K562 (cell line): ENCODE results near the gene KCNAB2. TPM values are rescaled to one million over a fixed set of nuclear protein-coding genes. Genes with fewer than 3 reads are reported as not detected.

Experiments
- ATAC-seq: fragments of 200-7000 bp; cut with Tn5 transposase; 3 replicates; pipeline ENCODE4 v1.9.1; 2020; ENCODE audit warnings: moderate library complexity
- BruUV-seq: library from RNA; stranded (reverse); fragments of 400-500 nt; replicated peaks from 2 replicates; lab custom pipeline; 2021; lab: Mats Ljungman, UMichigan
- CTCF ChIA-PET: fragments of 300-600 bp; formaldehyde crosslinking; extraction: SDS; loops from one replicate; lab custom pipeline; 2021; ENCODE audit warnings: low intra/inter-chr PET ratio; lab: Yijun Ruan, JAX
- POLR2A ChIA-PET: fragments of 300-600, 350-650 bp; sonication (Branson Sonifier 250); formaldehyde crosslinking; extraction: SDS; loops from one replicate; lab custom pipeline; 2021; ENCODE audit warnings: antibody characterized with exemption, inconsistent platforms; lab: Yijun Ruan, JAX
- DNase-seq, 4 experiments: peaks; one replicate each; pipeline versions ENCODE4 v3.0.0 to v3.0.0-alpha.2; 2011 to 2018; ENCODE audit warnings: low spot score in 3 of 4, mixed read lengths in 3 of 4; ENCODE audit errors: extremely low read depth in 1 of 4
- FAIRE-seq: peaks from 2 replicates; lab custom pipeline; 2011; peaks lifted over from hg19 to GRCh38; lab: Jason Lieb, UNC
- H2AFZ ChIP-seq: 2 replicates; pipeline ENCODE4 v1.6.0; 2011; ENCODE audit warnings: low read depth, low read length, control low read depth, inconsistent platforms
- H3K27ac ChIP-seq: fragments of 200-600 bp; 3 replicates; pipeline ENCODE4 v1.8.0; 2011; ENCODE audit warnings: low read depth, mild to moderate bottlenecking, control low read depth, inconsistent platforms, low read length, moderate library complexity, mixed read lengths; ENCODE audit errors: extremely low read depth
- H3K27me3 ChIP-seq, 2 experiments: fragments of 300-600 bp in 1 of 2; 2 replicates in 1 of 2; 3 replicates in 1 of 2; pipeline versions ENCODE4 v1.6.0 to v1.8.0; 2011; ENCODE audit warnings: inconsistent platforms in 2 of 2, low read length in 2 of 2, mild to moderate bottlenecking in 1 of 2, mixed read lengths in 1 of 2, moderate library complexity in 1 of 2; ENCODE audit not compliant: control insufficient read depth in 2 of 2, insufficient read depth in 2 of 2
- H3K36me3 ChIP-seq: fragments of 300-600 bp; 3 replicates; pipeline ENCODE4 v1.8.0; 2011; ENCODE audit warnings: mild to moderate bottlenecking, low read length, inconsistent platforms; ENCODE audit not compliant: control insufficient read depth, insufficient read depth
- H3K4me1 ChIP-seq, 2 experiments: fragments of 200-600 bp in 1 of 2; replicated peaks in 1 of 2; 2 replicates in 1 of 2; 3 replicates in 1 of 2; pipeline versions ENCODE4 v1.5.1 to v1.8.0; 2011; ENCODE audit warnings: inconsistent platforms in 2 of 2, low read length in 2 of 2, mild to moderate bottlenecking in 1 of 2, mixed read lengths in 1 of 2, moderate library complexity in 1 of 2; ENCODE audit not compliant: control insufficient read depth in 2 of 2, insufficient read depth in 2 of 2
- H3K4me2 ChIP-seq: 2 replicates; pipeline ENCODE4 v1.6.1; 2011; ENCODE audit warnings: low read length, control low read depth, inconsistent platforms, mixed read lengths; ENCODE audit not compliant: insufficient read depth
- H3K4me3 ChIP-seq: fragments of 200-600 bp; sonication (generic), shearing (Covaris generic); 2 replicates; pipeline ENCODE4 v1.5.1; 2016; ENCODE audit warnings: control low read depth, inconsistent platforms
- H3K79me2 ChIP-seq: fragments of 200-600 bp; 3 replicates; pipeline ENCODE4 v1.8.0; 2011; ENCODE audit warnings: low read length, inconsistent platforms; ENCODE audit not compliant: control insufficient read depth, insufficient read depth
- H3K9ac ChIP-seq, 2 experiments: 2 replicates each; pipeline versions ENCODE4 v1.6.0 to v1.6.1; 2011; ENCODE audit warnings: low read depth in 2 of 2, low read length in 2 of 2, control low read depth in 1 of 2, inconsistent platforms in 1 of 2, mild to moderate bottlenecking in 1 of 2, mixed read lengths in 1 of 2; ENCODE audit not compliant: insufficient read depth in 1 of 2
- H3K9me1 ChIP-seq: one replicate; pipeline ENCODE4 v1.6.0; 2011; ENCODE audit warnings: inconsistent platforms, mild to moderate bottlenecking, low read length, moderate library complexity; ENCODE audit not compliant: control insufficient read depth, insufficient read depth
- H3K9me3 ChIP-seq: replicated peaks from 2 replicates; pipeline ENCODE4 v1.5.1; 2011; ENCODE audit warnings: low read depth, low read length, inconsistent platforms; ENCODE audit not compliant: control insufficient read depth, insufficient read depth
- H4K20me1 ChIP-seq: replicated peaks from 2 replicates; pipeline ENCODE4 v1.6.1; 2011; ENCODE audit warnings: low read length, inconsistent platforms, mixed read lengths; ENCODE audit not compliant: control insufficient read depth, insufficient read depth
- BRD9 ChIP-seq: fragments of 450-650 bp; IDR thresholded peaks from 2 replicates; pipeline ENCODE4 v1.6.1; 2018; ENCODE audit warnings: low read depth; ENCODE audit not compliant: partially characterized antibody
- ERF ChIP-seq: fragments of 450-650 bp; formaldehyde crosslinking; IDR thresholded peaks from 2 replicates; pipeline ENCODE4 v1.4.0; 2020; ENCODE audit warnings: mild to moderate bottlenecking, mixed read lengths
- EZH2 ChIP-seq: IDR thresholded peaks from 2 replicates; pipeline ENCODE4 v1.6.1; 2012; ENCODE audit warnings: low read depth, mild to moderate bottlenecking, inconsistent platforms, low read length, borderline replicate concordance
- L3MBTL2 ChIP-seq: fragments of 450-650 bp; IDR thresholded peaks from 2 replicates; pipeline ENCODE4 v1.6.1; 2016; ENCODE audit warnings: mild to moderate bottlenecking, moderate library complexity
- ZFP36 ChIP-seq: fragments of 150-350 bp; IDR thresholded peaks from 2 replicates; pipeline ENCODE4 v1.6.1; 2018; ENCODE audit warnings: low read length, low read depth; ENCODE audit not compliant: partially characterized antibody
- WGBS: fragments of 100-300 bp; shearing (Covaris generic); methylation state at CpG from one replicate; pipeline ENCODE4 v1.1.6; 2016; ENCODE audit warnings: low coverage, mixed read lengths; ENCODE audit not compliant: insufficient coverage; ENCODE audit errors: missing lambda C conversion rate; 5-methylcytosine and 5-hydroxymethylcytosine counted together
- in situ Hi-C: fragments of 300-500 bp; cut with MboI; formaldehyde crosslinking; loops from 4 replicates; pipeline ENCODE4 v1.15.0; 2018; ENCODE audit warnings: inconsistent platforms, mixed read lengths
- intact Hi-C: fragments of 100-400 bp; cut with micrococcal nuclease; formaldehyde crosslinking; loops from 2 replicates; pipeline ENCODE4 v1.14.2; 2022
- polyA plus RNA-seq, 8 experiments: library from polyadenylated mRNA; depleted of rRNA in 4 of 8; stranded (reverse) in 5 of 8; unstranded in 3 of 8; fragments of >200 nt; fragmentation: Nextera tagmentation in 2 of 8; fragmentation: Illumina TruSeq in 1 of 8; extraction: Ambion mirVana in 2 of 8; extraction: Trizol in 1 of 8; gene quantifications; 2 replicates each; pipeline versions ENCODE4 v1.2.1 to v1.2.3, GENCODE V29; 2011 to 2014; ENCODE audit warnings: inconsistent platforms in 1 of 8, missing spikeins in 1 of 8
- total RNA-seq, 7 experiments: library from RNA; depleted of rRNA in 6 of 7; stranded (reverse); fragments of >200 nt in 6 of 7; fragmentation: Illumina TruSeq in 2 of 7; extraction: Trizol in 2 of 7; gene quantifications; 2 replicates each; pipeline versions ENCODE4 v1.2.1 to v1.2.3, GENCODE V29; 2011 to 2021; ENCODE audit warnings: low replicate concordance in 1 of 7
- TF ChIP-seq, protein P1 (sequence below): IDR thresholded peaks from 2 replicates; pipeline ENCODE4 v1.6.1; 2011; ENCODE audit warnings: borderline replicate concordance, low read depth, mild to moderate bottlenecking, moderate library complexity, low read length; ENCODE audit not compliant: insufficient read depth, poor library complexity, severe bottlenecking
- TF ChIP-seq, protein P2 (sequence below), 2 experiments: fragments of 450-650 bp; formaldehyde crosslinking in 1 of 2; IDR thresholded peaks; 2 replicates each; pipeline versions ENCODE4 v1.4.0 to v1.6.1; 2014 to 2020; ENCODE audit warnings: mild to moderate bottlenecking in 2 of 2, borderline replicate concordance in 1 of 2, low read depth in 1 of 2
- TF ChIP-seq, protein P3 (sequence below), 3 experiments: IDR thresholded peaks in 2 of 3; conservative IDR thresholded peaks in 1 of 3; 2 replicates each; pipeline ENCODE4 v1.5.1; 2011 to 2012; ENCODE audit warnings: low read length in 3 of 3, mild to moderate bottlenecking in 3 of 3, control low read depth in 2 of 3, improper control_type of control experiment in 1 of 3, inconsistent platforms in 1 of 3, low read depth in 1 of 3, mixed read lengths in 1 of 3, moderate library complexity in 1 of 3; ENCODE audit not compliant: insufficient read depth in 2 of 3

The KCNAB2 gene
- total and polyA plus RNA-seq, 9 of the 15 experiments (the other 6 are each of a cell fraction or from before 2014, with no cell fraction given), result 1.8 to 15.8 (median 7.1) TPM

DNA sequence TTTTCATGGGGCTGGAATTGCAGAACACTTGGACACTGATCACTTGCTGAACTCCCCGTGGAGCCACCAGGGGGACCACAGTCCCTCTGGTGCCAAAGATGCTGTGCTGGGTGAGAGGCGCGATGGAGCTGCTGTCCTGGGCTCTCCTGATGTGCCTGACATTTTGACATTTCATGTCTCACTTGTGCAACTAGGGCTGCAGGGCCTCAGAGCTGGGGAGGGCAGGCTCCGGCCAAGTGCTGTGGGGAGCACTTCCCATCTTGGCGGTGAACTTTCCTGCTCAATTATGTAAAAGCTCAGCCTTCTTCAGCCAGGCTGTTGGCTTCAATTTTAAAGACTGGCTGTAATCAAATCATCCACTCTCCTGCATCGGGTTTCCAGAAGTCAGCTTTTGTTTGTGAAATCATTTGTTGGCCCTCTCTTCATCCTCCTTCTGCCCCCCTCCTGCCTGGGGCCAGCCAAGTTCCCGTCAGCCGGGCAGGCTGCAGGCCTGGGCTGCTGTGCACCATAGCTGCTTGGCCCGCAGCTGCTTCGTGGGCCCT lies 36.8 kb downstream of the KCNAB2 start:
- peaks cover 50% of the 10 kb centered on the region for H4K20me1 ChIP-seq
- no TSS peak for BruUV-seq
- ChIA-PET POLR2A (interaction anchor here (0.7 to 1.9 kb wide), 9 partner anchors 8 to 48 kb away, joined by 3 to 7 read pairs (median 4); no protein-coding TSS in a partner anchor), CTCF (no interaction called here)
- H3K9me3 ChIP-seq, result no peaks in the 10 kb centered on the region
- FAIRE-seq (peak; percentile 80), DNase-seq (peak; percentile 52 to 65 (median 61)), ATAC-seq (peak; percentile 84)
- H2AFZ ChIP-seq, result no peak overlapping the region
- no peaks in the 10 kb centered on the region for H3K79me2 ChIP-seq
- no peaks in the 10 kb centered on the region for H3K9me1 ChIP-seq
- H3K27me3 ChIP-seq, result peaks cover 88 to 96% of the 10 kb centered on the region in 2 experiments
- no peak overlapping the region for H3K4me3 ChIP-seq
- no peak overlapping the region for H3K4me2 ChIP-seq
- intact Hi-C loops, result no loop called here
- in situ Hi-C loops, result no loop called here
- H3K9ac ChIP-seq, result no peak overlapping the region
- peaks cover 0 to 12% of the 10 kb centered on the region in 2 experiments; a peak in 1 of 5 replicates for H3K4me1 ChIP-seq
- WGBS, result 17% methylated on average over 10 of the region's 10 CpGs
- no peaks in the 10 kb centered on the region for H3K36me3 ChIP-seq
- H3K27ac ChIP-seq, result no peak overlapping the region
- TF ChIP-seq ERF (CRISPR knock-in tag), result no peak
- TF ChIP-seq, protein P1, sequence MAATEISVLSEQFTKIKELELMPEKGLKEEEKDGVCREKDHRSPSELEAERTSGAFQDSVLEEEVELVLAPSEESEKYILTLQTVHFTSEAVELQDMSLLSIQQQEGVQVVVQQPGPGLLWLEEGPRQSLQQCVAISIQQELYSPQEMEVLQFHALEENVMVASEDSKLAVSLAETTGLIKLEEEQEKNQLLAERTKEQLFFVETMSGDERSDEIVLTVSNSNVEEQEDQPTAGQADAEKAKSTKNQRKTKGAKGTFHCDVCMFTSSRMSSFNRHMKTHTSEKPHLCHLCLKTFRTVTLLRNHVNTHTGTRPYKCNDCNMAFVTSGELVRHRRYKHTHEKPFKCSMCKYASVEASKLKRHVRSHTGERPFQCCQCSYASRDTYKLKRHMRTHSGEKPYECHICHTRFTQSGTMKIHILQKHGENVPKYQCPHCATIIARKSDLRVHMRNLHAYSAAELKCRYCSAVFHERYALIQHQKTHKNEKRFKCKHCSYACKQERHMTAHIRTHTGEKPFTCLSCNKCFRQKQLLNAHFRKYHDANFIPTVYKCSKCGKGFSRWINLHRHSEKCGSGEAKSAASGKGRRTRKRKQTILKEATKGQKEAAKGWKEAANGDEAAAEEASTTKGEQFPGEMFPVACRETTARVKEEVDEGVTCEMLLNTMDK, result peak; percentile 93
- TF ChIP-seq, protein P2, sequence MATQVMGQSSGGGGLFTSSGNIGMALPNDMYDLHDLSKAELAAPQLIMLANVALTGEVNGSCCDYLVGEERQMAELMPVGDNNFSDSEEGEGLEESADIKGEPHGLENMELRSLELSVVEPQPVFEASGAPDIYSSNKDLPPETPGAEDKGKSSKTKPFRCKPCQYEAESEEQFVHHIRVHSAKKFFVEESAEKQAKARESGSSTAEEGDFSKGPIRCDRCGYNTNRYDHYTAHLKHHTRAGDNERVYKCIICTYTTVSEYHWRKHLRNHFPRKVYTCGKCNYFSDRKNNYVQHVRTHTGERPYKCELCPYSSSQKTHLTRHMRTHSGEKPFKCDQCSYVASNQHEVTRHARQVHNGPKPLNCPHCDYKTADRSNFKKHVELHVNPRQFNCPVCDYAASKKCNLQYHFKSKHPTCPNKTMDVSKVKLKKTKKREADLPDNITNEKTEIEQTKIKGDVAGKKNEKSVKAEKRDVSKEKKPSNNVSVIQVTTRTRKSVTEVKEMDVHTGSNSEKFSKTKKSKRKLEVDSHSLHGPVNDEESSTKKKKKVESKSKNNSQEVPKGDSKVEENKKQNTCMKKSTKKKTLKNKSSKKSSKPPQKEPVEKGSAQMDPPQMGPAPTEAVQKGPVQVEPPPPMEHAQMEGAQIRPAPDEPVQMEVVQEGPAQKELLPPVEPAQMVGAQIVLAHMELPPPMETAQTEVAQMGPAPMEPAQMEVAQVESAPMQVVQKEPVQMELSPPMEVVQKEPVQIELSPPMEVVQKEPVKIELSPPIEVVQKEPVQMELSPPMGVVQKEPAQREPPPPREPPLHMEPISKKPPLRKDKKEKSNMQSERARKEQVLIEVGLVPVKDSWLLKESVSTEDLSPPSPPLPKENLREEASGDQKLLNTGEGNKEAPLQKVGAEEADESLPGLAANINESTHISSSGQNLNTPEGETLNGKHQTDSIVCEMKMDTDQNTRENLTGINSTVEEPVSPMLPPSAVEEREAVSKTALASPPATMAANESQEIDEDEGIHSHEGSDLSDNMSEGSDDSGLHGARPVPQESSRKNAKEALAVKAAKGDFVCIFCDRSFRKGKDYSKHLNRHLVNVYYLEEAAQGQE (IDR thresholded peaks at IDR 0.05; ENCODE audit: borderline replicate concordance), result peak; percentile 49; the same call in 1 of the 2 replicates
- TF ChIP-seq, protein P2 (CRISPR knock-in tag; IDR thresholded peaks at IDR 0.05; ENCODE audit: low read depth), result no peak
- peak; percentile 12; the same call in 1 of the 2 replicates for TF ChIP-seq EZH2
- TF ChIP-seq, protein P3, sequence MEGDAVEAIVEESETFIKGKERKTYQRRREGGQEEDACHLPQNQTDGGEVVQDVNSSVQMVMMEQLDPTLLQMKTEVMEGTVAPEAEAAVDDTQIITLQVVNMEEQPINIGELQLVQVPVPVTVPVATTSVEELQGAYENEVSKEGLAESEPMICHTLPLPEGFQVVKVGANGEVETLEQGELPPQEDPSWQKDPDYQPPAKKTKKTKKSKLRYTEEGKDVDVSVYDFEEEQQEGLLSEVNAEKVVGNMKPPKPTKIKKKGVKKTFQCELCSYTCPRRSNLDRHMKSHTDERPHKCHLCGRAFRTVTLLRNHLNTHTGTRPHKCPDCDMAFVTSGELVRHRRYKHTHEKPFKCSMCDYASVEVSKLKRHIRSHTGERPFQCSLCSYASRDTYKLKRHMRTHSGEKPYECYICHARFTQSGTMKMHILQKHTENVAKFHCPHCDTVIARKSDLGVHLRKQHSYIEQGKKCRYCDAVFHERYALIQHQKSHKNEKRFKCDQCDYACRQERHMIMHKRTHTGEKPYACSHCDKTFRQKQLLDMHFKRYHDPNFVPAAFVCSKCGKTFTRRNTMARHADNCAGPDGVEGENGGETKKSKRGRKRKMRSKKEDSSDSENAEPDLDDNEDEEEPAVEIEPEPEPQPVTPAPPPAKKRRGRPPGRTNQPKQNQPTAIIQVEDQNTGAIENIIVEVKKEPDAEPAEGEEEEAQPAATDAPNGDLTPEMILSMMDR (IDR thresholded peaks at IDR 0.05 in 2 of 3, conservative IDR thresholded peaks at IDR 0.05 in 1 of 3; ENCODE audit: insufficient read depth in 2 of 3, low read depth in 1 of 3, low read length in 3 of 3), result peak; percentile 58 to 66 (median 59)
- TF ChIP-seq BRD9, result no peak
- peak; percentile 14 for TF ChIP-seq ZFP36
- TF ChIP-seq L3MBTL2, result 0 out of 2 replicates have a peak, but pooled peaks have one; percentile 24
